ENCODE results near the gene GABRG3.

Gene GABRG3

GRCh38 chr15:27529399-27529798, 558.4 kb downstream of the GABRG3 start (continued):
- TF ChIP-seq ZNF350 (tag by site-specific recombination; IDR thresholded peaks at IDR 0.05) (no peak), ZNF366 (tag by site-specific recombination; conservative IDR thresholded peaks at IDR 0.05) (no peak), HOXC10 (CRISPR knock-in tag; IDR thresholded peaks at IDR 0.05) (no peak), ZNF48 (tag by site-specific recombination; IDR thresholded peaks at IDR 0.05) (no peak), KLF10 (tag by site-specific recombination; IDR thresholded peaks at IDR 0.05) (no peak), ZNF514 (tag by site-specific recombination; IDR thresholded peaks at IDR 0.05) (no peak), ZNF184 (tag by site-specific recombination; IDR thresholded peaks at IDR 0.05) (no peak)

GRCh38 chr15:27530994-27531393, 560.0 kb downstream of the GABRG3 start:
- TF ChIP-seq ZNF169 (tag by site-specific recombination; IDR thresholded peaks at IDR 0.05) (no peak), REPIN1 (tag by site-specific recombination; IDR thresholded peaks at IDR 0.05; ENCODE audit: low read depth) (no peak), ZNF10 (tag by site-specific recombination; IDR thresholded peaks at IDR 0.05) (no peak), ZNF214 (tag by site-specific recombination; IDR thresholded peaks at IDR 0.05; ENCODE audit: borderline replicate concordance) (no peak)
- ChIA-PET POLR2A (no interaction called here), CTCF (no interaction called here)
- H3K4me1 ChIP-seq (ENCODE audit: control insufficient read depth, insufficient read depth, low read length), result no peaks in the 10 kb centered on the region
- no peak overlapping the region for H3K27ac ChIP-seq (ENCODE audit: extremely low read depth, low read depth, low read length)
- H3K36me3 ChIP-seq (ENCODE audit: control insufficient read depth in 2 of 2, insufficient read depth in 1 of 2, low read length in 2 of 2), result no peaks in the 10 kb centered on the region
- H3K9me3 ChIP-seq (ENCODE audit: control insufficient read depth, insufficient read depth, low read depth, low read length), result no peaks in the 10 kb centered on the region
- H3K4me3 ChIP-seq (ENCODE audit: low read depth, low read length), result no peak overlapping the region

GRCh38 chr15:27532358-27532757, 561.4 kb downstream of the GABRG3 start:
- no peaks in the 10 kb centered on the region for H3K36me3 ChIP-seq (ENCODE audit: control insufficient read depth in 2 of 2, insufficient read depth in 1 of 2, low read length in 2 of 2)
- ChIA-PET POLR2A (no interaction called here), CTCF (no interaction called here)
- H3K9me3 ChIP-seq (ENCODE audit: control insufficient read depth, insufficient read depth, low read depth, low read length), result no peaks in the 10 kb centered on the region
- no peak overlapping the region for H3K27ac ChIP-seq (ENCODE audit: extremely low read depth, low read depth, low read length)
- H3K4me1 ChIP-seq (ENCODE audit: control insufficient read depth, insufficient read depth, low read length), result no peaks in the 10 kb centered on the region
- no peak overlapping the region for H3K4me3 ChIP-seq (ENCODE audit: low read depth, low read length)
- no peak for TF ChIP-seq ZFP37 (tag by site-specific recombination; IDR thresholded peaks at IDR 0.05)
- TF ChIP-seq, protein P1, sequence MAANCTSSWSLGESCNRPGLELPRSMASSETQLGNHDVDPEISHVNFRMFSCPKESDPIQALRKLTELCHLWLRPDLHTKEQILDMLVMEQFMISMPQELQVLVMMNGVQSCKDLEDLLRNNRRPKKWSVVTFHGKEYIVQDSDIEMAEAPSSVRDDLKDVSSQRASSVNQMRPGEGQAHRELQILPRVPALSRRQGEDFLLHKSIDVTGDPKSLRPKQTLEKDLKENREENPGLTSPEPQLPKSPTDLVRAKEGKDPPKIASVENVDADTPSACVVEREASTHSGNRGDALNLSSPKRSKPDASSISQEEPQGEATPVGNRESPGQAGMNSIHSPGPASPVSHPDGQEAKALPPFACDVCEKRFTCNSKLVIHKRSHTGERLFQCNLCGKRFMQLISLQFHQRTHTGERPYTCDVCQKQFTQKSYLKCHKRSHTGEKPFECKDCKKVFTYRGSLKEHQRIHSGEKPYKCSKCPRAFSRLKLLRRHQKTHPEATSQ (tag by site-specific recombination; IDR thresholded peaks at IDR 0.05), result no peak
- no peak for TF ChIP-seq ZNF585B (tag by site-specific recombination; IDR thresholded peaks at IDR 0.05)
- no peak for TF ChIP-seq ZNF169 (tag by site-specific recombination; IDR thresholded peaks at IDR 0.05)
- TF ChIP-seq ZNF10 (tag by site-specific recombination; IDR thresholded peaks at IDR 0.05), result no peak
- TF ChIP-seq ZNF529 (tag by site-specific recombination; IDR thresholded peaks at IDR 0.05; ENCODE audit: insufficient replicate concordance), result no peak
- TF ChIP-seq ZNF239 (tag by site-specific recombination; IDR thresholded peaks at IDR 0.05), result no peak
- no peak for TF ChIP-seq ZNF677 (tag by site-specific recombination; IDR thresholded peaks at IDR 0.05)
- no peak for TF ChIP-seq ZNF223 (tag by site-specific recombination; IDR thresholded peaks at IDR 0.05)
- TF ChIP-seq ZFP69B (tag by site-specific recombination; IDR thresholded peaks at IDR 0.05), result no peak
- no peak for TF ChIP-seq CTCF (tag by site-specific recombination; IDR thresholded peaks at IDR 0.05)
- TF ChIP-seq GLI2 (tag by site-specific recombination; IDR thresholded peaks at IDR 0.05; ENCODE audit: borderline replicate concordance, low read depth), result no peak
- TF ChIP-seq PRDM2 (tag by site-specific recombination; IDR thresholded peaks at IDR 0.05; ENCODE audit: borderline replicate concordance), result no peak
- TF ChIP-seq ZNF350 (tag by site-specific recombination; IDR thresholded peaks at IDR 0.05), result no peak
- no peak for TF ChIP-seq ZNF2 (tag by site-specific recombination; IDR thresholded peaks at IDR 0.05)
- TF ChIP-seq, protein P2, sequence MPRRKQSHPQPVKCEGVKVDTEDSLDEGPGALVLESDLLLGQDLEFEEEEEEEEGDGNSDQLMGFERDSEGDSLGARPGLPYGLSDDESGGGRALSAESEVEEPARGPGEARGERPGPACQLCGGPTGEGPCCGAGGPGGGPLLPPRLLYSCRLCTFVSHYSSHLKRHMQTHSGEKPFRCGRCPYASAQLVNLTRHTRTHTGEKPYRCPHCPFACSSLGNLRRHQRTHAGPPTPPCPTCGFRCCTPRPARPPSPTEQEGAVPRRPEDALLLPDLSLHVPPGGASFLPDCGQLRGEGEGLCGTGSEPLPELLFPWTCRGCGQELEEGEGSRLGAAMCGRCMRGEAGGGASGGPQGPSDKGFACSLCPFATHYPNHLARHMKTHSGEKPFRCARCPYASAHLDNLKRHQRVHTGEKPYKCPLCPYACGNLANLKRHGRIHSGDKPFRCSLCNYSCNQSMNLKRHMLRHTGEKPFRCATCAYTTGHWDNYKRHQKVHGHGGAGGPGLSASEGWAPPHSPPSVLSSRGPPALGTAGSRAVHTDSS (tag by site-specific recombination; IDR thresholded peaks at IDR 0.05), result no peak
- no peak for TF ChIP-seq ZNF423 (tag by site-specific recombination; IDR thresholded peaks at IDR 0.05)
